GM19193 (cell line): ENCODE results near the gene MYO1C.
A peak's percentile ranks its signal among the peaks of the same experiment; 100 is the strongest.

Source experiments
- POLR2A ChIP-seq: IDR thresholded peaks from 4 replicates; pipeline ENCODE4 v1.6.1; 2011; ENCODE audit not compliant: insufficient read depth, insufficient read length; ENCODE audit errors: extremely low read depth

MYO1C gene

GRCh38 chr17:1492249-1493206 is at the start of gene MYO1C:
Gene MYO1C, minus strand, starts transcription at chr17:1492686. Its CDS starts 199 bp downstream, at chr17:1492487.
- TF ChIP-seq POLR2A, result no peak

GRCh38 chr17:1541367-1541904 is 49.0 kb upstream of the MYO1C start:
- TF ChIP-seq POLR2A, result no peak

DNA sequence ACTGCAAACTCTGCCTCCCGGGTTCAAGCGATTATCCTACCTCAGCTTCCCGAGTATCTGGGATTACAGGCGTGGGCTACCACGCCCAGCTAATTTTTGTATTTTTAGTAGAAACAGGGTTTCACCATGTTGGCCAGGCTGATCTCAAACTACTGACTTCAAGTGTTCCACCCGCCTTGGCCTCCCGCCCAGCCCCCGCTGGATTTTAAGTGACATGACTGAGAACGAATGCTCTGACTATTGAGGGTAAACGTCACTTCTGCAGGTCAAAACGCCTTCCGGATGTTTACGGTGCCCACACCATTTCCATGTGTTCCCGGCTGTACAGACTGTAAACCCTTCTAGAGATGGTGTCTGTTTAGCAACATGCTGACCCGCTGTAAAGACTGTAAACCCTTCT is 47.3 kb upstream of the MYO1C start:
- no peak for TF ChIP-seq POLR2A

- no peak for TF ChIP-seq POLR2A
Measured at GRCh38 chr17:1535737-1536136, 43.3 kb upstream of the MYO1C start.

DNA sequence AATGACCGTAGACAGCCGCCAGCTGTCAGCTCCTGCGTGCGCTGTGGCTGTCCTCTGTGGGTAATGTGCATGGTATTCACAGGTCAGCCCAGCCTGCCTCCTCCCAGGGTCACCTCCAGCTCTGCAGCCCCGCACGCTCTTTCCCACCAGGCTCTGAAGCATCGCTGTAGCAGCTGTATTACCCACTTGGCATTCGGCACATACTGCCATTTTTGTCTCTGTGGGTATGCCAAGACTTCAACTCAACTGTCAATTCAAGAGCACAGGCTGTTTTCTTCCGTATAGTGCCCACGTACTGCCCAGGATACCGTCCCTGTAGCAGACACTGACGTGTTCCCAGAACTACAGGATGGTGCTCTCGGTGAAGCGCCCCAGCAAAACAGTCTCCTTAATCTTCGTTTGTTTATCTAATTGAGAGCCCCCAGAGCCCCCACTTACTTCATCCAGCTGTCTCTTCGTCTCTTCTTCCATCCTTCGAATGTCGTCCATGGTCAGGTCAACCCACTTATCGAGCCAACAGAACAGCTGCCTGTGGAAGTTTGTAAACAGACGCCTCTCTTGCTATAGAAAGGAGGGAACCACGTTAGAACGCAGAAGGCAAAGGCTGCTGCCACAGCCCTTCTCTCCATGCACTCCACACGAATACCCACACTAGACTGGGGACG is 41.3 kb upstream of the MYO1C start:
- no peak for TF ChIP-seq POLR2A

DNA sequence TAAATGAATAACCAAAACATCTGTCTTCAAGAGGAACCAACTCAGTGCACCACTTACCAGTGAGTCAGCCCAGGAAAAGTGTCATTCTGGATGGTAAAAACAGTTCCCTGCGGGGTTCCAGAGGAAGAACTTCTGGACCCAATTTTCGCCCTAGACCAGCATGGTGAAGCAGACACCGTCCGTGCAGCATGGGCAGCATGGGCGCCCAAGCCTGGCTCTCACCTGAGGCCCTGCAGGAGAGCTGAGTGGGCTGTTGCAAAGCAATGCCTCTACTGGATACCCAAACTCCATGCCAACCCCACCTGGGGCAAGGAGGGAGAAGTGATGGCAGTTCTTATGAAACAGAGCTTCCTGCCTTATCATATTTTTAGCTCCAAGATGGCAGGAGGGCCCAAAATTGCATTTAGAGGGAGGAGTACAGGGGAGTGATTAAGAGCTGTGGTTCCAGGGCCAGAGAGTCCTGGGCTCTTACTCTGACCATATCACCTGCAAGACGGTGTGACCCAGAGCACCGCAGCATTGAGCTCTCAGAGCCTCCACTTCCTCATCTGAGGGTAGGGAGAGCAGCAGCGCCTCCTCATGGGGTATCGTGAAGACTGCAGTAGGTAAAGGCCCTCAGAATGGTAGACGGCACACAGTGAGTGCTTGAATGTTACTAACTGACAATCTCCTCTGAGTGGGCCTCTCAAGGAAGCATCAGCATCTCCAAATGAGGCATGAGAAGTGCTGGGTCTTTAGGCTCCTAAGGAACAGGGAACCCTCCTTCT is 40.5 kb upstream of the MYO1C start:
- no peak for TF ChIP-seq POLR2A

GRCh38 chr17:1529863-1530262 is 37.4 kb upstream of the MYO1C start:
- no peak for TF ChIP-seq POLR2A

- TF ChIP-seq POLR2A, result no peak
Measured at GRCh38 chr17:1522626-1523025, 30.1 kb upstream of the MYO1C start.

DNA sequence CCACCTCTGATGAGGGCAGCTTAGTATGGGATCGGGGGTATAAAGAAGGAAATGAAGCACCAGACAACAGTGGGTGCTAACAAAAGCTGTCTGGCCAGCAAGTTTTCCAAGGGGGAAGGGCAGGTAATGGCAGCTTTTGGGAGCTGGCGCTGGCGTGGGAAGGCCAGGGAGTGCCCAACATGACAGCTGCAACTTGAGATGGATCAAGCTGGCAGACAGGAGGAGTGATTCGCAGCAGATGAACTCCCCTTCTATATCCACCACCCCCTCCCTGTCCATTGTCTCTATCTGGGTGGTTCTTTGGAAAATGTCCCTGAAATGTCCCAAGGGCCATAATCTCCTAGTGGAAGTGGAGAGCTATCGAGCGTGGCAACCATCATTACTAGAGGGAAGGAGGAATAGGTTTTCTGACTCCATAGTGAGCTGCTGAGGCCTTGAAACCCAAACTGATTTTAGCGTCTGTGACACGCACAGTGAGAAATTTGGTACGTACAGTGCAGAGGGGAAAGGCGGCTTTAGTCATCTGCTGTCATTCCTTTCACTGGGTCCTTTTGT is 28.7 kb upstream of the MYO1C start:
- TF ChIP-seq POLR2A, result no peak

- TF ChIP-seq POLR2A, result no peak
Measured at GRCh38 chr17:1519678-1520077, 27.2 kb upstream of the MYO1C start.

GRCh38 chr17:1518410-1518809 is 25.9 kb upstream of the MYO1C start:
- no peak for TF ChIP-seq POLR2A

GRCh38 chr17:1516388-1517161 is 24.1 kb upstream of the MYO1C start, which contains the start of gene INPP5K:
Gene INPP5K, minus strand, starts transcription at chr17:1516612. Its CDS starts 113 bp downstream, at chr17:1516499.
- TF ChIP-seq POLR2A, result peak; percentile 91

DNA sequence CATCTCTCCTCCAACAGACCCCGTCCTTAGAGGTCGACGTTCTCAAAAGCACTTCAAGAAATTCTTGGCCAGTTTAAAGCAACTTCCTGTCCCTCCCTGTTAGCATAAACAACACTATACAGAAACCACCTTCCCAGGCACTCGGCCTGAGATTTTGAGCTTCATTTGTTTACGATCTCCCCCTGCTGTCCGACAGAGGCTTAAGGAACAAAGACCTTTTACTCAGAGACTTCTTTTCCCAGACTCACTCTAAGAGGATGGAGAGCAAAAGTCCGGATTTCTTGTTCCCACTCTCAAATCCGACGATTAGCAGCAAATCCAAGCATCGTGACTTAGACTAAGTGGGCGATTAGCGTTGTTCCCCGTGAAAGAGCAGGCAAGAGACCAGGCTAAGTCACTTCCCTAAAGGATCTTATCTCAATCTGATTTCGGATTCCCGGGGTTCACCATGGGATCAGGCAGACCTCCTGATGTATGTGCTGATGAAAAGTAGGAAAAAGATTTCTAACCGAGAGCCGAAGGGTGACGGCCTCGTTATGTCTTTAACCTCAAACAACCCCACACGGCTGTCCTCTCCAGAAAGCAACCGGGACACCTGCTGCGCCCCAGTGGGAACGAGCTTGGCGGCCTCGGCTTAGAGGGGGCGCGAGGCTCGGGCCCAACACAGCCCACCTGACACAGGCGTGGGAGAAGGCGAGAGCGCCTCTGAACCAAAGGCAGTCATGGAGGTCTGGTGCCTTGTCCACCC is 23.3 kb upstream of the MYO1C start:
- TF ChIP-seq POLR2A, result no peak
